ENCODE measurements around the gene ZFYVE28. TPM values are rescaled to one million over a fixed set of nuclear protein-coding genes. Genes with fewer than 3 reads are reported as not detected.
A peak's percentile ranks its signal among the peaks of the same experiment; 100 is the strongest.

ZFYVE28 gene
- polyA plus RNA-seq, 1 of the 3 experiments (the other 2 are of a cell fraction): 3.2 TPM

- Histone ChIP-seq H3K9me3 (no peaks in the 10 kb centered on the region), H3K4me1 (ENCODE audit: control insufficient read depth in 1 of 2, insufficient read depth in 2 of 2, low read depth in 1 of 2, low read length in 1 of 2) (peaks cover 0 to 33% of the 10 kb centered on the region in 2 experiments; a peak in 1 of 4 replicates), H3K27ac (ENCODE audit: low read depth in 2 of 2, low read length in 1 of 2) (no peak overlapping the region), H3K4me2 (no peak overlapping the region), H4K20me1 (ENCODE audit: insufficient read depth) (no peaks in the 10 kb centered on the region), H3K9ac (no peak overlapping the region), H3K36me3 (replicated peaks in 1 of 2; ENCODE audit: control insufficient read depth in 1 of 2, insufficient read depth in 2 of 2, low read length in 1 of 2) (no peaks in the 10 kb centered on the region), H3K27me3 (ENCODE audit: insufficient read depth) (no peaks in the 10 kb centered on the region), H2AFZ (ENCODE audit: low read depth) (no peak overlapping the region), H3K9me2 (no peaks in the 10 kb centered on the region), H3K4me3 (ENCODE audit: low read depth in 2 of 2, low read length in 1 of 2) (no peak overlapping the region), H3F3A (replicated peaks; ENCODE audit: insufficient read depth) (no peaks in the 10 kb centered on the region), H3K79me2 (ENCODE audit: insufficient read depth) (no peaks in the 10 kb centered on the region)
- TF ChIP-seq TAF1 (IDR thresholded peaks at IDR 0.05; ENCODE audit: borderline replicate concordance, low read depth, low read length): no peak
- TF ChIP-seq ZBTB33 (IDR thresholded peaks at IDR 0.05; ENCODE audit: borderline replicate concordance, low read depth): no peak
- TF ChIP-seq RXRA (IDR thresholded peaks at IDR 0.05; ENCODE audit: borderline replicate concordance, low read depth): no peak
- no peak for TF ChIP-seq PBX3 (IDR thresholded peaks at IDR 0.05)
- no peak for TF ChIP-seq POLR2AphosphoS5 (IDR thresholded peaks at IDR 0.05; ENCODE audit: low read depth, low read length)
- TF ChIP-seq EP300 (IDR thresholded peaks at IDR 0.05; ENCODE audit: borderline replicate concordance in 1 of 2, low read depth in 1 of 2, low read length in 1 of 2): no peak
- TF ChIP-seq GABPA (IDR thresholded peaks at IDR 0.05; ENCODE audit: low read depth): no peak
- TF ChIP-seq TEAD4 (IDR thresholded peaks at IDR 0.05; ENCODE audit: borderline replicate concordance, insufficient read depth): no peak
- 83% methylated on average over 6 of the region's 24 CpGs for WGBS (ENCODE audit: low lambda C conversion rate)
- CTCF ChIA-PET: interaction anchor here (1.0 to 1.6 kb wide), 4 partner anchors 18 to 94 kb away, joined by 3 to 5 read pairs (median 4); no protein-coding TSS in a partner anchor
- POLR2A ChIA-PET: no interaction called here
- DNase-seq: peak; percentile 9
Observed at GRCh38 chr4:2359591-2360395, 58.7 kb downstream of the ZFYVE28 start.

GRCh38 chr4:2357821-2358745, 60.4 kb downstream of the ZFYVE28 start:
- H3K4me3 ChIP-seq (ENCODE audit: low read depth in 2 of 2, low read length in 1 of 2): no peak overlapping the region
- H3K9ac ChIP-seq: no peak overlapping the region
- no peaks in the 10 kb centered on the region for H3F3A ChIP-seq (replicated peaks; ENCODE audit: insufficient read depth)
- ChIA-PET CTCF (no interaction called here), POLR2A (no interaction called here)
- H3K9me2 ChIP-seq: no peaks in the 10 kb centered on the region
- no peaks in the 10 kb centered on the region for H3K27me3 ChIP-seq (ENCODE audit: insufficient read depth)
- H4K20me1 ChIP-seq (ENCODE audit: insufficient read depth): no peaks in the 10 kb centered on the region
- H3K4me1 ChIP-seq (ENCODE audit: control insufficient read depth in 1 of 2, insufficient read depth in 2 of 2, low read depth in 1 of 2, low read length in 1 of 2): peaks cover 0 to 27% of the 10 kb centered on the region in 2 experiments; a peak in 1 of 4 replicates
- H3K9me3 ChIP-seq: no peaks in the 10 kb centered on the region
- no peaks in the 10 kb centered on the region for H3K79me2 ChIP-seq (ENCODE audit: insufficient read depth)
- H3K4me2 ChIP-seq: no peak overlapping the region
- WGBS (ENCODE audit: low lambda C conversion rate): 81% methylated on average over 12 of the region's 21 CpGs
- no peak overlapping the region for H2AFZ ChIP-seq (ENCODE audit: low read depth)
- no peak overlapping the region for H3K27ac ChIP-seq (ENCODE audit: low read depth in 2 of 2, low read length in 1 of 2)
- H3K36me3 ChIP-seq (replicated peaks in 1 of 2; ENCODE audit: control insufficient read depth in 1 of 2, insufficient read depth in 2 of 2, low read length in 1 of 2): no peaks in the 10 kb centered on the region
- DNase-seq: peak; percentile 12
- no peak for TF ChIP-seq NRF1 (IDR thresholded peaks at IDR 0.05; ENCODE audit: low read depth, low read length)
- no peak for TF ChIP-seq USF2 (IDR thresholded peaks at IDR 0.05; ENCODE audit: borderline replicate concordance, low read depth, low read length)
- TF ChIP-seq FOSL2 (IDR thresholded peaks at IDR 0.05; ENCODE audit: borderline replicate concordance, low read depth): no peak
- TF ChIP-seq FOXM1 (IDR thresholded peaks at IDR 0.05; ENCODE audit: low read depth): no peak
- TF ChIP-seq YY1 (IDR thresholded peaks at IDR 0.05; ENCODE audit: low read depth): no peak
- no peak for TF ChIP-seq EP300 (IDR thresholded peaks at IDR 0.05; ENCODE audit: borderline replicate concordance in 1 of 2, low read depth in 1 of 2, low read length in 1 of 2)
- no peak for TF ChIP-seq ELF1 (IDR thresholded peaks at IDR 0.05)
- TF ChIP-seq GABPA (IDR thresholded peaks at IDR 0.05; ENCODE audit: low read depth): no peak
- TF ChIP-seq ZBTB33 (IDR thresholded peaks at IDR 0.05; ENCODE audit: borderline replicate concordance, low read depth): no peak
- no peak for TF ChIP-seq JUND (IDR thresholded peaks at IDR 0.05)
- TF ChIP-seq NFIC (IDR thresholded peaks at IDR 0.05; ENCODE audit: borderline replicate concordance): no peak
- TF ChIP-seq PBX3 (IDR thresholded peaks at IDR 0.05): no peak
- no peak for TF ChIP-seq FOXJ3 (CRISPR knock-in tag; IDR thresholded peaks at IDR 0.05)

Data from SK-N-SH (cell line).